G401 (cell line): Measurements from ENCODE around the gene ACP4. TPM values are rescaled to one million over a fixed set of nuclear protein-coding genes. Genes with fewer than 3 reads are reported as not detected.

Experiments used
- DNase-seq: peaks from one replicate; pipeline ENCODE4 v3.0.0-alpha.2; 2015; ENCODE audit warnings: low spot score
- in situ Hi-C: cut with HindIII; loops from 2 replicates; pipeline ENCODE4 v1.10.0; 2016; ENCODE audit warnings: low sequenced_read_pairs, mixed read lengths
- total RNA-seq: library from RNA; depleted of rRNA; stranded (reverse); fragments of >200 nt; shearing (Covaris generic); gene quantifications from 2 replicates; pipeline ENCODE4 v1.2.3, GENCODE V29; 2014; rRNA removed

ACP4 gene
- total RNA-seq, 1 experiment from 2014 or later: not detected

- in situ Hi-C loops: no loop called here
- DNase-seq: peak; percentile 5
Measured at GRCh38 chr19:50835785-50836542, 45.7 kb downstream of the ACP4 start.

GRCh38 chr19:50836543-50837195 lies 46.5 kb downstream of the ACP4 start:
- DNase-seq: no peak
- in situ Hi-C loops: no loop called here

GRCh38 chr19:50837300-50837699 lies 47.1 kb downstream of the ACP4 start:
- in situ Hi-C loops: no loop called here
- no peak for DNase-seq

- in situ Hi-C loops: no loop called here
- DNase-seq: no peak
Measured at GRCh38 chr19:50838239-50838638, 48.0 kb downstream of the ACP4 start.

GRCh38 chr19:50839712-50840655 lies 49.8 kb downstream of the ACP4 start:
- in situ Hi-C loops: no loop called here
- DNase-seq: no peak

- DNase-seq: no peak
- in situ Hi-C loops: no loop called here
Measured at GRCh38 chr19:50842130-50842529, 51.9 kb downstream of the ACP4 start.

- DNase-seq: no peak
- in situ Hi-C loops: no loop called here
Measured at GRCh38 chr19:50843205-50843604, 53.0 kb downstream of the ACP4 start.

GRCh38 chr19:50843701-50844221 lies 53.5 kb downstream of the ACP4 start:
- in situ Hi-C loops: no loop called here
- DNase-seq: no peak

GRCh38 chr19:50844296-50844935 lies 54.2 kb downstream of the ACP4 start:
- in situ Hi-C loops: no loop called here
- DNase-seq: no peak

Other genes with a start within 250 kb of the ACP4 start
- gene LRRC4B, start 222.0 kb upstream of the ACP4 start, total RNA-seq: 16.5 and 19.2 TPM in 2 replicates
- 2.7 and 5.7 TPM in 2 replicates for gene SYT3, start 150.5 kb upstream of the ACP4 start, total RNA-seq
- gene C19orf81, start 141.0 kb upstream of the ACP4 start, total RNA-seq: 10.0 and 13.1 TPM in 2 replicates
- 14.0 and 16.4 TPM in 2 replicates for gene SHANK1, start 70.6 kb upstream of the ACP4 start, total RNA-seq
- gene CLEC11A, start 67.1 kb upstream of the ACP4 start, total RNA-seq: 91.4 and 132 TPM in 2 replicates
- not detected in 2 replicates for gene GPR32, start 20.0 kb upstream of the ACP4 start, total RNA-seq
- not detected in 2 replicates for gene KLK1, start 33.4 kb downstream of the ACP4 start, total RNA-seq
- gene KLK15, start 43.2 kb downstream of the ACP4 start, total RNA-seq: not detected in 2 replicates
- not detected in 2 replicates for gene KLK3, start 64.5 kb downstream of the ACP4 start, total RNA-seq
- gene KLK2, start 83.0 kb downstream of the ACP4 start, total RNA-seq: not detected in 2 replicates
- gene KLK4, start 121.0 kb downstream of the ACP4 start, total RNA-seq: not detected in 2 replicates
- gene KLK5, start 162.6 kb downstream of the ACP4 start, total RNA-seq: 0.58 TPM in 1 of 2 replicates, not detected in the other
- gene KLK6, start 179.2 kb downstream of the ACP4 start, total RNA-seq: not detected in 2 replicates
- gene KLK7, start 193.5 kb downstream of the ACP4 start, total RNA-seq: not detected in 2 replicates
- not detected in 2 replicates for gene KLK8, start 211.2 kb downstream of the ACP4 start, total RNA-seq
- gene KLK10, start 229.3 kb downstream of the ACP4 start, total RNA-seq: not detected in 2 replicates
- not detected in 2 replicates for gene KLK11, start 236.2 kb downstream of the ACP4 start, total RNA-seq
- gene KLK12, start 244.6 kb downstream of the ACP4 start, total RNA-seq: not detected in 2 replicates